OCI-M2 (cell line): Measurements from ENCODE around the gene ASPN.

ENCODE experiments used
- DNase-seq: peaks from one replicate; lab custom pipeline; 2025; ENCODE audit not compliant: unreplicated experiment; lab: John Stamatoyannopoulos, UW

ASPN gene

DNA sequence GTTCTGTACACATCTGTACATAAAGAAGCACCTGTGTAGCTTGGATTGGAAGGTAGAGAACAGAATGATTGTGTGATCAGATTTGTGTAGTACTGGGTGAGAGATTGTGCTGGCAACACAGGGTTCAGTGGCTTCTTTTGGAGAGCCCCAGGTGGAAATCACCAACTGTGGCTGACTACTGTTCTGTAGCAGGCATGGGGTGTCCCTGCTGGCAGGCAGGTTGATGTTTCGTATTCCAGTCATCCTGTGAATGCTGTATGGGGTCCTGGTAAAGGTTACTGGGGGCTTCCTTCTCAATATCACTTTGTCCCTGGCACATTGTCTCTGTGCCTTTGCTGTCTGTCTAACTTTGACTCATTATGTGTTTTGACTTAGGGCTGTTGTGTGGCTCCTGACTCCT, 5.3 kb downstream of the ASPN start:
- DNase-seq: no peak

DNA sequence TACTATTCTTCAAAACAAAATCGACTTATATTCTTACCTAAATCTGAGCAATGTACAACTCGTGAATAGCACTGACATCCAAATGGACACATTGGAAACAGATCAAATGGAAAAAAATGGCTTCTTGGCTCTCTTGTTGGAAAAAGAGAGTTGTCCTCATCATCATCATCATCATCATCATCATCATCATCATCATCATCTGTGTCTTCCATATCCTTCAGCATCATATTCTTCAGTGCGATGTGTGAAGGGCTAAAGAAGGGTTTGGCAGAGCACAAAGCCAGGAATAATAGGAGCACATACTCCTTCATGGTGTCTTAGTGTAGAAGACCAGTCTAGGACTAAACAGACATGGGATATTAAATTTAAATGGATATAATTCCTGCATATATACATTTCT, 7.7 kb downstream of the ASPN start:
- no peak for DNase-seq

DNA sequence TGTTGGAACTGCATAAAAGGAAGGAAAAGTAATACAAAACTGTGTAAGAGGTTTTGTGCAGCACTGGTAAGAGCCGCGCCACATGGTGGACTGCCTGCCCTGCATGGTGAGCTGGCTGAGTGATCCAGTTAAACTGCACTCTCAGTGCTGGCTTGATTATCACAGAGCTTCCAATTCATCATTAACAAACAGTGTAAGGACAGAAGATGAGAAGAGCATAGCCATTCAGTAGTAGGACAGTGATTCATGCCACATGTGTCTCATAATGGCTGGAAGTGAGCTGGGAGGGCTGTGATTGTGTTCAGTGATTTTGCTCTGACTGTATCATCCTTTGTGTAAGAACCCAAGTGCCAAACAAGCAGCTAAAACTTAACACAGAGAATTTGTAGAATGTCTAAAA, 14.1 kb downstream of the ASPN start:
- DNase-seq: no peak

DNA sequence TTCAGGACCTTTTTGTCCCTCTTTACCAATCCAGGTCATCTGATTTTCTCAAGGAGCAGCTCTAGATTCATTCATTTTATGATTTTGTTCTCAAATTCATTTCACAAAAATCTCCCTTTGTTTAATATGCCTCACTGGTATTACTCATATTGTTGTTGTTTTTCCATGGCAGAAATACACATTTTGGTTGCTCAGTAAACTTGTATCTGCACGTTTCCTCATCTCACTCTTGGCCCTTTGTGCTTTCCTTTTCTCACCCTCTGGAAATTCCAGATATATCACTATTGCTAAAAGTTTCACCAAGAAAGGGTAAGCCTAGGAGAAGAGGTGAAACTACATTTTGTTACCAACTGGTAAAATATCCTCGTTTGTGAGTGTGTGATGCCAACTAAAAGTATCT, 14.8 kb downstream of the ASPN start:
- no peak for DNase-seq

DNA sequence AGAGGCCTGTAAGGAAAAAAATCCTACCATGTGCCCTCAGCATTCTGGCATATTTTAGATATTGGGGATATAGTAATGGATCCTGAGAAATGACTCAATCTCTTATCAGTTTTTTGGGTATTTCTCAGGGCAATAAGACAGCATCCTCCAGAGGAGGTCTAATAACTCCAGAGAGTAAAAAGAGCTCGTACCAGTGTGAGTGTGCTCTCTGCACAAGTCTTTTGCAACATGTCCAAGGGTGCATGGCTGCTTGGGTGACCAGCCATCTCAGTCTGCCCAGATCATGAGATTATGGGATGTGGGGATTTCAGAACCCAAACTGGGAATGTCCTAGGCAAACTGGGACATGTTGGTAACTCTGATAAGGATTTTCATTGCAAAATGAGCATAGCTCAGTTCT, 15.3 kb downstream of the ASPN start:
- no peak for DNase-seq

DNA sequence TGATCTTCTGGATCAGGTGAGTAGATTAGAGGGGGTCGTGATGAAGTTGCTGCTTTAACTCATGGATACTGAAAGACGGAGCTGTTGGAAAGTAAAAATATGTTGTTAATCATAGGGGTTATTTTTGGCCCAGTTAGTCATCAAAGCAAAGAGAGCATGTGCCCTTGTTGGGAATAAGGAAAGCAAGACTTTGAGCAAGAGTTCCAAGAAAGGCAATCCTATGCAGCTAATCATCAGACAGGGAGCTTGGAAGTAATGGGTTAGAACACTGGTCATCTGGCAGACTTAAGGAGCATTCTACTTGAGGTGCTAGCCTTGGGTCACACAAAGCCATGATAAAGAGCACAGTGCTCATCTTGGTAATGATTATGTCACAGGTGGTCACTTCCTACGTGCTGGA, 18.3 kb downstream of the ASPN start:
- DNase-seq: no peak

DNA sequence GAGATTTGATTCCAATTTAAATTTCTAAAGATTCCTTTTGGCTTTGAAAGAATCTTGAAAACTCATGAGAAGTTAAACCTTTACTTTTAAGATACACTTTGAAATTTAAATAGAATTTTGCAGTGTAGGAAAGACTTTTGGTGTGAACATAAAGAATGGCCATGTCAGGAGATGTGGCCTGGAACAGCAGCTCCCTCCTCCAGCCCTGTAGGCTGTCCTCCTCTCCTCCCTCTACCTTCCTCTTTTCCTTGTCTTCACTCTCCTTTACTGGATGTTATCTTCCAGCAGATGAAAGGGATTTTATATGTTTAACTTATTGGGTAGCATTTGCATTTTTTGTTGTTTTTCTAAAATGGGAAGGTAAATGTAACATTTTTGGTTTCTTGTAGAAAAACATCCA, 18.9 kb downstream of the ASPN start:
- DNase-seq: no peak

DNA sequence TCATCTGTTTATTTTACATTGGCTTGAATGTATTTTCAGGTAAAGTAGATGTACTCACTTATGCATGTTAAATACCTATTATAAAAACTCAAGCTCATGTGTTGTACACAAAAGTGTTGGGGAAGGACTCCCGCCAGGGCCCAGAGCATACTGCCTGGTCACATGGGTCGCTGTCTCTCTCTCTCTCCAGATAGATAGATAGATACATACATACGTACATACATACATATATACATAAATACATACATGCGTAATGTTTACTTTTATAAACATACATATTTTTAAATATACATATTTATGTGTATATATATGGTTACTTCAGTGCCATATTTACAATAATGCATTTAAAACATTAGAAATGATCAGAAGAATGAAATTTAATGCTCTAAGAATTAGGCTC, 24.7 kb downstream of the ASPN start:
- DNase-seq: no peak

DNA sequence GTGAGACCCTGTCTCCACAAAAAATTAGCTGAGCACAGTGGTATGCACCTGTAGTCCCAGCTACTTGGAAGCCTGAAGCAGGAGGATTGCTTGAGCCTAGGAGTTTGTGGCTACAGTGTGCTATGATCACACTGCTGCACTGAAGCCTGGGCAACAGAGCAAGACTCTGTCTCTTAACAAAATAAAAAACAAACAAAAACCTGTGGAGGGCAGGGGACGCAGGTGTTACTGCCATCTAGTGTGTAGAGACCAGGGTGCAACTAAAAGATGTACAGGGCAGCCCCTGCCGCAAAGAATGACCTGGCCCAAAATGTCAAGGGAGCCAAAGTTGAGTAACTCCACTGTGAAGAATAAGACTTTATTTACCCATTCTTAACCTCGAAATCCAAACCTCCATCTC, 27.1 kb downstream of the ASPN start:
- DNase-seq: no peak

DNA sequence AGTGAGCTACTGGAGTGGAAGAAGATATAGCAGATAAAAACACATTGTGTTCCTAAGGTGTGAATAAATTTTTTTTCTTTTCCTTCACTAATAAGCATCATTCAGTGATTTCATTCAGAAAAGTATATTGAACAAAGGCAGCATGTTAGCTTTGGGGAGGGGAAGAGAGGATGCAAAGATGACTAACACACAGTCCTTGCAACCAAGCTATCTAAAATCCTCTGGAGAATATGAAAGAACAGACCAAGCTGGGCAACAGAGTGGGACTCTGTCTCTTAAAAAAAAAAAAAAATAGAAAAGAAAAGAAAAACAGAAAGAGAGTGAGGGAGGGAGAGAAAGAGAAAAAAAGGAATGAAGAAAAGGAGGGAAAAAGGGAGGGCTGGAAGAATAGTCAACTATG, 35.8 kb downstream of the ASPN start:
- no peak for DNase-seq

DNA sequence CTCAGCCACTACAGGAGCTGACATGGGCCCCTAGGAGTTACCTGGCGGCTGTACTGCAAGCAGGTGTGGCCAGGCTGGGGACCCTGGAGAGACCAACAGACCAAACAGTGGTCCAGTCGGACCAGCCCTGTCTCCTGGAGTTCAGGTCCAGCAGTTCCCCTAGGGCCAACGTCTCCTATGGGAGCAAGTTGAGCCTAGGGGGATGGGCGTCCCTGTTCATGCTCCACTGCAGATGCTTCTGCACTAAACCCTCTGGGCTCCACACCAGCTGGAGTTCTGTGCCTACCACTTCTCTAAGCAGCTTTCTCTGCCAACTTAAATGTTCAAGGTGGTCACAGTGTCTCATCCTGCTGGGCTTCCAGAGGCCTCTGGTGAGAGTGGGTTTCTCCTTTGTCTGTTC, 37.5 kb downstream of the ASPN start:
- DNase-seq: no peak

DNA sequence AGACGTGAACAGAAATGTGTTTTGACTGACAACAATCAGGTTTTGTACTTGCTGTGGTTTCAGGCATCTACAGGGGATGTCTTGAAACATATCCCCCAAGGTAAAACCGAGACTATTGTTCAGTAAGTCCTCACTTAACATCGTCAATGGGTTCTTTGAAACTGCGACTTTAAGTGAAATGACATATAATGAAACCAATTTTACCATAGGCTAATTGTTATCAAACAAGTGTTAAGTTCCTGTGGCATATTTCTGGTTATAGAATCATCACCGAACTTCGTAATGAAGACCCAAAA, 41.6 kb downstream of the ASPN start:
- no peak for DNase-seq

DNA sequence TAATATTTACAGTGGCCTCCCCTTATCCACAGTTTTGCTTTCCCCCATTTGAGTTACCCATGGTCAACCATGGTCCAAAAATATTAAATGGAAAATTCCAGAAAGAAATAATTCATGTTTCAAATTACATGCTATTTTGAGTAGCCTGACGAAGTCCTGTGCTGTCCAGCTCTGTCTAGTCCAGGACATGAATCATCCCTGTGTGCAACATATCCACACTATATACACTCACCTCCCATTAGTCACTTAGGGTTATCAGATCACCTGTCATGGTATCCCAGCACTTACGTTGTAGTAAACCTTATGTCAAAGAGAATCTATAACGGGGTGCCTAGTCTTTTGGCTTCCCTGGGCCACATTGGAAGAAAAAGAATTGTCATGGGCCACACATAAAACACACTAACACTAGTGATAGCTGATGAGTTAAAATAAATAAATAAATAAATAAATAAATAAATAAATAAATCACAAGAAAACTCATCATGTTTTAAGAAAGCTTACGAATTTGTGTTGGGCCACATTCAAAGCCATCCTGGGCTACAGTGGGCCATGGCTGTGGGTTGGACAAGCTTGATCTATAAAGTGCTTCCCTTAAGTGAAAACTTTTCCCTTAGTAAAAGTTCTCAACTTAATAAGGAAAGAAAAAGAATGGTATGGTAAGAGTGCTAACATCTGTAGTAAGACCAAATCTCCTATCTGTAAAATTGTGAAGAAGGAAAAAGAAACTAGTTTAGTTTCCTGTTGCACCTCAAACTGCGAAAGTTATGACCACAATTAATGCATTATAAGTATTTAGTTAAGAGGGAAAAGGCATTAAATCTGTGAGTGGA, 42.2 kb downstream of the ASPN start:
- no peak for DNase-seq

DNA sequence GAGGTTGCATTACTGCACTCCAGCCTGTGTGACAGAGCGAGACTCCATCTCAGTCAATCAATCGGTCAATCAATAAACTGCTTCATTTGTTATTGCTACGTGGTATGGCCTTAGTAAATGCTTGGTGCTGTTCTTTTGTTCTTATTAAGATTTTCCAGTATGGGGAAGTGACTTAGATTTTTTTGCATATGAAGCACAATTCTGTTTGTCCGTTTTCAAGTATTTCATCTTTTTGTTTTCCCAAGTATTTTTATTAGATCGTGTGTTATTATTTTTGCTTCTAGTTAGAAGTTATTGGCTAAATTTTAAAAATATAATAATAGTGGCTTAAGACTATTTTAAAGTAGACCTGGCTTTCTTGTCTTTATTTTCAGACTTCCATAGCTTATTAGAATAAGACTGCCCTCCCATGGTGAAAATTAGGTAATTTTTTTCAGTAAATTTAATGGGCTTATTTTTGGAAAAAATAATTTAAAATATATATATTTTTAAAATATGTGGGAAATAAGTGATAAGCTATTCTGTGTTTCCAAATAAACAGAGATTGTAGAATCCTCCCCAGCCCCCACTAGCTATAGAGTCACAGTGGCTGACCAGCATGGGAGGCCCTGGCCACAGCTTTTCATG, 43.3 kb downstream of the ASPN start:
- DNase-seq: no peak

DNA sequence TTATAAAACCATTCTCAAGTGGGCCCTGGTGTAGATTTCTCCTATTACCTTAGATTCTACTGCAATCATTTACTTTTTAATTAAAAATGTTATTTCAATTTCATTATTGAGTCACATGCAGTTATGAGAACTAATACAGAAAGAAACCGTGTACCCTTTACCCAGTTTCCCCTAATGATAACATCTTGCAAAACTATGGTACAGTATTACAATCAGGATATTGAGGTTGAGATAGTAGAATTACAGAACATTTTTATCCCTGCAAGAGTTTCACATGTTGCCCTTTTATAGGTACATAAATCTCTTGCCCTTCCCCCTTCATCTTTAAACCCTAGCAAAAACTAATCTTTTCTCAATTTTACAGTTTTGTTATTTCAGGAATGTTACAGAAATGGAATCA, 47.0 kb downstream of the ASPN start:
- no peak for DNase-seq

DNA sequence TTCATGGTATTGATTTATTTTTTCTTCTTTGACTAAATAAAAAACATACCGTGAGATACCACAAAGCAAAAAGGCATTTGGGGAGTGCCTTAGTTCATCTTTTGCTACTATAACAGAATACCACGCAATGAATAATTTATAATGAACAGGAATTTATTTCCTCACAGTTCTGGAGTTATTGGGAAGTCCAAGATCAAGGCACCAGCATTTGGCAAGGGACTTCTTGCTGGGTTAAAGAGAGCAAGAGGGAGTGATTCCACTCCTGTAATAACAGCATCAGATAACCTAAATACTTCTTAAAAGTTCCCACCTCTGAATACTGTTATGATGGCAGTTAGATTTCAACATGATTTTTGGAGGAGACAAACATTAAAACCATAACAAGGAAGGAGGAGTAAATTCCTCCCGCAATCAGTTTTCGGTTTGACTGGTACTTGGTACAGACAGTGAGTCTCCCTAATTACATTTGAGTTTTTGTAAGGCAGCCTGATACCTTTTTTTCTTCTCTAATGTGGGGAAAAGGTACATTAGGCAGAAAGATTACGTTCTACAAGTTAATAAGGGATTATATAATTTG, 49.2 kb downstream of the ASPN start:
- DNase-seq: no peak

DNA sequence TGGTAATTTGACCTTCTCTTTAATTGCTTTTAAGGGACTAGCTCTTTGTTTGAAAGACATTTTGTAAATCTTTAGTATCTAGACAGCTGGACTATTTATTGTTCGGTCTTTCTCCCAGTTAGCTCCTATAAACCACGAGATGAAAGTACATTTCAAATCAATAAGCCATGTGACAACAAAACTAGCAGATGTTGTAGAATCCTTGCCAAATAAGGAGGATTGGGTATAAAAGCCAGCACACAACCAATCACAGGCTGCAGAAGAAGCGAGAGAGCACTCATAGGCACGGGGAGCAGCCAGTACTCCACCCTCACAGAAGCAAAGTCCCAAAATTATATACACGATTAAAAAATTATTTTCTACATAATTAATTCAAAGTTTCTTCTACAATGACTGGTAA, 50.0 kb downstream of the ASPN start:
- no peak for DNase-seq

DNA sequence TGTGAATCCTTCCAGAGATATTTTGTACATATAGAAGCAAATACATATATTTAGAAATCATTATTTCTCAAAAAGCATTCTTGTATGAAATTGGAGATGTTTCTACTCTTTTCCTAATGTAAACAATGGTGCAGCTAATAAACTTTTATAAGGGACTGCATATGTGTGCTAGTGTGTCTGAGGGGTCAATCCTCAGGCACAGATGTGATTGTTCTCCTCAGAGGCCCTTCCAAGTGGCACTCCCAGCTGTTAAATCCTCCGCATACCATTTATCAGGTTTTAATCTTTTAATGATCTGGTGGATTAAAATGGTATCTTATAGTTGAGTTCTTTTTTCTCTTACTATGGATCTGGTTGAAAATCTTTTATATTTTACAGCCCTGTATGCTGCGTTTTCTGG, 52.5 kb downstream of the ASPN start:
- DNase-seq: no peak

DNA sequence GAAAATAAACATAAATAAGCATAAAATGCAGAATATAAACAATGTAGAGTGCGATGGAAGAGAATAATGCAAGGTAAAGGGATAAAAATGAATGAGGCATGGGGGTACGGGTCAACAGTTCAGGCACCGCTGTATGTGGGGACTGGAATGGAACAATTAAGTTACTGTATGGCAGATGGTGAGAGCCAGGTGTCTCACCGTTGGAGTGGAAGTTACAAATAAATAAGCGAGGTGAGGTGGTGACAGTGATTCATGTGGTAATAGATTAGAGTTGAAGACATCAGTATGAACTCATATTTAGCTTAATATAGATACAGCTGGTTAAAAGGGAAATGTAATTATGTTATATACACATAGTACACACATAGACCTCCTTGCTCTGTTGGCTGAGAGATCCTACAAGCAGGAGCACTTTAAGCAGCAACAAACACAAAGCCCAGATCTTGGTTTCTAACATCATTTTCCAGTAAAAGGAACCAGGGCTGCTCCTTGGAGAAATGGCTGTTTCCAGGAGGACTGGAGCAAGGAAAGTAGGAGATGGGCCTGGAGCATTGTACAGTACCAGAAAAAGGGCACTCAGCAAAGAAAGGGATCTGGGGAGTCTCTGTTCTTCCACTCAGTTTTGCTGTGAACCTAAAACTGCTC, 55.7 kb downstream of the ASPN start:
- DNase-seq: no peak

DNA sequence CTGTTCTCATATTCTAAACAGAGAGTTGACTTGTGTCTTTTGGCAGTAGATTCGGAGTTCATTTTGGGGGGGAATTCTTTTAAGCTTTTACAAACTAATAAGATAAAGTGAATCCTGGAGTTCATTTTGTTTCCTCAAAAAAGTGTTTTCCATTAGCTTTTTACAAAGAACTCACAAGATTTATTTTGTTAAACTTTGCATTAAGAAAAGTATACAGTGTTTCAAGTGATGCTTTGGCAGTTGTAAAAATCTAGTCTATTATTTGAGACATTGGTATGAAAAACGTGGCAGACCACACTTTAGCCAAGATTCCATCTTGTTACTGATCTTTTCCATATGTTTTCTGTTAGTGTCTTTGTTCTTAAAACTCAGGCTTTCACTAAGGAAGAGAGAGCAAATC, 56.8 kb downstream of the ASPN start:
- DNase-seq: no peak

DNA sequence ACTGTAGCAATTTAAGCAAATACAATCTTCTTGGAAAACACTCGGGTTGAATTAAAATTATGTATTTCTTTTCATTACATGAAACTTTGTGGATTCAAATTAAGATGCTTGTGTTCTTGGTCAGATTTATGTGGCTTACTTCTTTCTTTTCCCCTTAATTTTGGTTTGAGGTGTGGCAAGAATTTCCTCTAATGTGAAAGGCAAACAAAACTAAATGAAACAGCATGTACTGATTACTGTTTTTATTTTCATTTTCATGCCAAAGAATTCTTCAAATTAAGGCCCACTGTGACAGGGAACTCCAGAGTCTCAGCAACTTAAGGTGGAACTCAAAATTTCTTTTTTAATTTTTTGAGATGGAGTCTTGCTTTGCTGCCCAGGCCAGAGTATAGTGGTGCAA, 58.0 kb downstream of the ASPN start, which contains the start of gene OMD:
TSS of gene OMD (minus strand) at position 132 of the 400 bp plus-strand sequence. CDS start 6,913 bp downstream, outside the sequence.
- DNase-seq: no peak

DNA sequence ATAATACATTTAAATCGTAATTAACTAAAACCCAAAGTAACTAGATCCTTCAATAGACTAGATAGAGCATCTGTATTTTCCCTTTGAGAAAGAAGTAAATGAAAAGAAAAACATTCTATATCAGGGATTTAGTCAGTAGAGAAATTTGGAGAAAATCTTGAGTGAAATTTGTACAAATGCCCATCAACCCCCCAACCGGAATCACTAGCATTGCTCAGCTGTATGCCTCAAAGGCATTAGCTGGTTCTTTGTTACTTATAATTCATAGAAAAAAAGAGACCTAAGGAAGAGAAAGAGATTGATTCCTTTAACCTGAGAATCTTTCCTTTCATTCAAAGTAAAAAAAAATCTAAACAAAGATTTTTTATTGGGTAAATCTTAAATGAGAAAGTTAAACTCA, 58.7 kb downstream of the ASPN start:
- no peak for DNase-seq
